HG02610 (cell line): ENCODE results near the gene HMG20B.
"Not testable (repeated sequence)": the region's sequence is repeated elsewhere in the genome, so short reads cannot be mapped to it uniquely, and the experiment has no call there.

ENCODE experiments used
- ATAC-seq: cut with Tn5 transposase; IDR thresholded peaks from one replicate; pipeline ENCODE4 v1.9.1; 2021; ENCODE audit warnings: mild to moderate bottlenecking, moderate library complexity; ENCODE audit not compliant: unreplicated experiment

HMG20B gene

DNA sequence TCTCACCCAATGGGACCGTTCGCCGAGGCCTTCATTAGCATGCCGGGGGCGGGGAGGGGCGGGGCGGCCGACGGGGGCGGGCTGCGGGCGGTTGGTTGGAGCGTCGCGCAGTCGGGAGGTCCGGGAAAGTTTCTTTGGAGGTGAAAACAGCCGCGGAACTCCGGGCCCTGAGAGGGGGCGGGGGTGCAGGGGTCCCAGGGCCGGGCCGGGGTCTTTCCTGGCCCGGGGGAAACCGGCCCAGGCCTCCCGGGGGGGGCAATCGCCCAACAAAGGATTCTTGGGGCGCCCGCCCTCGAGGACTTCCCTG, at the start of gene HMG20B:
Gene HMG20B (plus strand): TSS at position 90 of the 307 bp plus-strand sequence. CDS start 366 bp downstream, outside the sequence.
- ATAC-seq = no peak

DNA sequence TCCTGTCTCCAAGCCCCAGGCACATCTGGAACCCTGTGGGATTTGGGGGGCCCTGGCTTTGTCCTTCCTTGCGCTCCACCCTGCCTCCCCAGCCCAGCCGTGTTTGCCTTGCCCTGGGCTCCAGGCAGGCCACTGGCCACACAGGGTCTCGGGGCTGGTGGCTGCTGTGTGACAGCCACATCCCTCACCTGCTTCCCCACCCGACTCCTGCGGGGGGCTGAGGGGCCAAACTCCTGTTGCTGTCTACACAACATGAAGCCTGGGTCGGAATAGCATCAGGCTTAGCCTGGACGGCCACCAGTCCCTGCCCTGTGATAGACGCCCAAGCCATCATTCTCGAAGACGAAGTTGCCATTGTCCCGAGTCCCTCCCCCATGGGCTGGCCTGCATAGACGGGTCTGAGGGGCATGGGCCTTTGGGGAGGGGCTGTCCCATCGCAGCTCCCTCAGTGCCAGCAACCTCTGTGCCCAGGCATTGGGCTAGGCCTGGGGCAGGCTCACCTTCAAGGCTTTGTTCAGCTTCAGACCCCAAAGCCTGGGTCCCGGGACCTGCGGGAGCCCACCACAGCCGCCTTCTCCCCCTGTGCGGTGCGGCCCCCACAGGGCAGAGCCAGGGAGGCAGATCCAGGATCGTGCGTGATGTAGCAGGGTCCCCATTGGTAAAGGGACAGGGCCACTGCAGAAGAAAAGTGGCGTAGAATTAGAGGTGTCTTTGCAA, 49.2 kb upstream of the HMG20B start:
- ATAC-seq = no peak

DNA sequence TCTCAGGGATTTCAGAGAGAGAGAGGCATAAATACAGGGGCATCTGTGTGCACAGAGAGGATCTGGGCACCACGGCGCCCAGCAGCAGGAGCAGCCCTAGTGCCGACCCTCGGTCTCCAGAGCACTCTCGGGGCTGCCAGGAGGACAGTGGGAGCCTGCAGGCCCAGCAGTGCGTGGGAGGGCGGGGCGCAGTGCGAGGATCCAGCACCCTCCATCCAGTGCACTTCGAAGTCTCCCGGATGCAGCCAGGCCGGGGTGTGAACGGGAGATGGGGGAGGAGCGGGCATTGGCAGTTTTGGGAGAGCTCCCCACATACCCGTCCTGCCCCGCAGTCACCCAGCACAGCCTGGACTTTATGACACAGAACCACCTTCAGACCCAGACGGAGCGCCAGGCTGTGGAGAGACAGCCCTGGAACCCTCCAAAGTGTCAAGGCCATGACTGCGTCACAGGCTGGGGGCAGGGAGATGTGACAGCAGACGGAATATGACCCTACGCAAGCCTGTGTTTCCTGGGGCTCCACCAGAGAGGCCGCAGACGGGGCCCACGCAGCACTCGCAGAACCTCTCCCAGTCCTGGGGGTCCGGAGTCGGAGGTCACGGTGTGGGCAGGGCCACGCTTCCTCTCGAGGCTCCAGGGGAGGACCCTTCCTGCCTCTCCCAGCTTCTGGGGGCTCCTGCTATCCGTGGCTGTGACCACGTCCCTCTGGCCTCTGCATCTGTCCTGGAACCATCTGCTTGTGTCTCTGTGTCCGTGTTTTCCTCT, 48.5 kb upstream of the HMG20B start:
- no peak for ATAC-seq

DNA sequence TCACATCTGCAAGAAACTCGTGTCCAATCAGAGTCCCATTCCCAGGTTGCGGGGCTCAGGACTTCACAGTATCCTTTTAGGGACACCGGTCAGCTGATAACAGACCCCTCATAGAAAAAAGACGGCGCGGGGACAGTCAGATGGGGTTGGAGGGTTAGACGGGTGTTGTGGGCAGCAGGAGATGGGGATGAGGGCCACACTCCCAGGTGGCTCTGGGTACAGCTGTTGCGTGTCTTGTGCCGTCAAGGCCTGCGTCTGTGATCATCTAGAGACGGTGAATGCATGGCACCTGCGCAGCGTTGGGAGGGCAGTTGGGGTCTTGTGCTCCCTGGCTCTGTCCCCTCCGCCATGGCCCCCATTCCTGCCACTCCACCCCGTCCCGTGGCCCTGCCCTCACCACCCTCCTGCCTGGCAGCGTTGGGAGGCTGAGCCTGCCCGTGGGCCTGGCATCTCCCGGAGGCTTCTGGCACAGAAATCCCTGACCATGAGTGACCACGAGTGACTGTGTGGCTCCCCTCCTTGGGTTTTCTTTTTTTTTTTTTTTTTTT, 47.8 kb upstream of the HMG20B start:
- ATAC-seq = no peak

DNA sequence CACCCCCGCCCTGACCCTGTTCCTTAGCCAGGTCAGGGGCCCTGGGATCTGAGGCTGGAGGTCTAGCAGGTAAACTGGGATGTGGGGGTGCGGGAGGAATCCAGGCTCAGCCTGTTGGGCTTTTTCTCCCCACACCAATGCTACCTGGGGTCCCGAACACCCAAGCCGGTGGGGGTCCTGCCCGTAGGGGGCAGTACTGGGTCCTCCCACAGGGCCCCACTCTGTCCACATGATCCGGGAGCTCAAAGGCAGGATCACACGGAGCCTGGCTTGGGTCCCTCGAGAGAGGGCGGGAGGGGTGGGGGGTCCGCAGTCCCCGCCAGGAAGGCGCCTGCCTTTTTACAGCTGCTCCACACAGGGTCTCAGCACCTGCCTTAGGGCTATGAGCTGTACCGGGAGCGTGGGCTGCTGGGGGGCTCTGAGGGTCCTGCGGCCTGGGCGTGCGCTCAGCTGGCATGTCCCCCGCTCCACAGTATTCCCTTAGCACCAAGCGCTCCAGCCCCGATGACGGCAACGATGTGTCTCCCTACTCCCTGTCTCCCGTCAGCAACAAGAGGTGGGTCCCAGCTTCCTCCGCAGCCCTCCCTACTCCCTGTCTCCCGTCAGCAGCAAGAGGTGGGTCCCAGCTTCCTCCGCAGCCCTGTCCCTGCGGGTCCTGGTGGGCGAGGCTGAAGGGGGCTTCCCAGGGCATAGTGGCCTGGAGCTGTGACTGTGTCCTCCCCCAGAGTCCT, 46.1 kb upstream of the HMG20B start:
- ATAC-seq = no peak

DNA sequence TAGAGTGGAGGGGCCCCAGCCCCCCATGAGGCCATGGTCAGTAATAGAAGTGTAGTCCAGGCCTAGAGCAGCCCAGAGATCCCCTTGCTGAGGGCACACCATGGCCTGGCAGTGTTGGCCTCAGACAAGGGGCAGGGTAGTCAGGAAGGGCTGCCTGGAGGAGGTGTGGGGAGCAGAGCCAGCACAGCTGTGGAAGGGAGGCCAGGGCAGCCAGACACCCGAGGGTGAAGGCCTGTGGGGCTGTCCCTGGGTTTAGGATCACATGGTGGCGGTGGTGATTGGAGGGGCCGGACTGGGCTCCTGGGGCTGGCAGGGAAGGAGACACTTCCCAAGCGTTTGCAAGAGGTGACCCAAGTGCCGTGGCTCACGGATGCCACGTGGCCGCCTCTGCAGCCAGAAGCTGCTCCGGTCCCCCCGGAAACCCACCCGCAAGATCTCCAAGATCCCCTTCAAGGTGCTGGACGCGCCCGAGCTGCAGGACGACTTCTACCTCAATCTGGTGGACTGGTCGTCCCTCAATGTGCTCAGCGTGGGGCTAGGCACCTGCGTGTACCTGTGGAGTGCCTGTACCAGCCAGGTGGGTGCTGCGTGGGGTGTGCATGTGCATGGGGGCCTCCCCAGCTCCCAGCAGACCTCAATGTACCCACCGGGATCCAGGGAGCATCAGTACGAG, 45.4 kb upstream of the HMG20B start:
- ATAC-seq = no peak

DNA sequence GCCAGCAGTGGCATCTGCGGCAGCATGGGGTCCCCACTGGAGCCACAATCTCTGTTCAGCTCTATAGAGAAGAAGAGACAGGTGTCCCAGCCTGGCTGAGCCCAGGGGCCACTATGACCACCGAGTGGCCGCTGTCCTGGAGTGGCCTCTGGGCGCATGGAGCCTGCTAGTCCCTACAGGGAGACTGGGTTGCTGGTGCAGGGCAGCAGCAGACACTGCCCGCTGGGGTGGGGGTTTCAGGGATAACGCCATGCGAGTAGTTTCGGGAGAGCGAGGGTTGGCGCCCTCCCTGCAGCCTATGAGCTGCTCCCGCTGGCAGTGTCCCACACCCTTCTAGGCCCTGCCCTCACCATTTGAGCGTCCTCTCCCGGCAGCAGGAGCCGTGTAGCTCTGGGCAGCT, 44.7 kb upstream of the HMG20B start:
- no peak for ATAC-seq

DNA sequence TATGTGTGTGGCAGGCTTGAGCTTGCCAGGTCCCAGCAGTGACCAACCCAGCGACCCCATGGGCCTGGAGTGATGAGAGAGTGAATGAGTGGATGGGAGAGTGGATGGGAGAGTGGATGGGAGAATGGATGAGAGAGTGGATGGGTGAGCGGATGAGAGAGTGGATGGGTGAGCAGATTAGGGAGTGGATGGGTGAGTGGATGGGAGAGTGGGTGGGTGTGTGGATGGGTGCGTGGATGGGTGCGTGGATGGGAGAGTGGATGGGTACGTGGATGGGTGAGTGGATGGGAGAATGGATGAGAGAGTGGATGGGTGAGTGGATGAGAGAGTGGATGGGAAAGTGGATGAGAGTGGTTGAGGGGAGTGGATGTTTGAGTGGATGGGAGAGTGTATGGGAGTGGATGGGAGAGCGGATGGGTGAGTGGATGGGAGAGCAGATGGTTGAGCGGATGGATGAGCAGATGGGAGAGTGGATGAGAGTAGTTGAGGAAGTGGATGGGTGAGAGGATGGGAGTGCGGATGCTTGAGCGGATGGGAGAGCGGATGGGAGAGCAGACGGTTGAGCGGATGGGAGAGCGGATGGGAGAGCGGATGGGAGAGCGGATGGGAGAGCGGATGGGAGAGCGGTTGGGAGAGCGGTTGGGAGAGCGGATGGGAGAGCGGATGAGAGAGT, 44.1 kb upstream of the HMG20B start:
- ATAC-seq = no peak

DNA sequence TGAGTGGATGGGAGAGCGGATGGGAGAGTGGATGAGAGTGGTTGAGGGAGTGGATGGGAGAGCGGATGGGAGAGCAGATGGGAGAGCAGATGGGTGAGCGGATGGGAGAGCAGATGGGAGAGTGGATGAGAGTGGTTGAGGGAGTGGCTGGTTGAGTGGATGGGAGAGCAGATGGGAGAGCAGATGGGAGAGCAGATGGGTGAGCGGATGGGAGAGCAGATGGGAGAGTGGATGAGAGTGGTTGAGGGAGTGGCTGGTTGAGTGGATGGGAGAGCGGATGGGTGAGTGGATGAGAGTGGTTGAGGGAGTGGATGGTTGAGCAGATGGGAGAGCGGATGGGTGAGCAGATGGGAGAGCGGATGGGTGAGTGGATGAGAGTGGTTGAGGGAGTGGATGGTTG, 43.4 kb upstream of the HMG20B start:
- ATAC-seq = not testable (repeated sequence)

DNA sequence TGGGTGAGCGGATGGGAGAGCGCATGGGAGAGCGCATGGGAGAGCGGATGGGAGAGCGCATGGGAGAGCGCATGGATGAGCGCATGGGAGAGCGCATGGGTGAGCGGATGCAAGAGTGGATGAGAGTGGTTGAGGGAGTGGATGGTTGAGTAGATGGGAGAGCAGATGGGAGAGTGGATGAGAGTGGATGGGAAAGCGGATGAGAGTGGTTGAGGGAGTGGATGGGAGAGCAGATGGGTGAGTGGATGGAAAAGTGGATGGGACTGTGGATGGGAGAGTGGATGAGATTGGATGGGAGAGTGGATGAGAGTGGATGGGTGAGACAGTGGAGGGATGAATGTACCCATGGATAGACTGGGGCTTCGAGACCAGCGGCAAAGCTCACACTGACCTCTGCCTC, 42.4 kb upstream of the HMG20B start:
- no peak for ATAC-seq

DNA sequence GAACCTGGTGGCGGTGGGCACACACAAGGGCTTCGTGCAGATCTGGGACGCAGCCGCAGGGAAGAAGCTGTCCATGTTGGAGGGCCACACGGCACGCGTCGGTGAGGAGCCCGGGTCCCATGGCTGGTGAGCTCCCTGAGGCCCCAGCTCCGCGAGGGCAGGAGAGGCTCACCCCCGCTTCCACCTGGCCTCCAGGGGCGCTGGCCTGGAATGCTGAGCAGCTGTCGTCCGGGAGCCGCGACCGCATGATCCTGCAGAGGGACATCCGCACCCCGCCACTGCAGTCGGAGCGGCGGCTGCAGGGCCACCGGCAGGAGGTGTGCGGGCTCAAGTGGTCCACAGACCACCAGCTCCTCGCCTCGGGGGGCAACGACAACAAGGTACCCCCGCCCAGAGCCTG, 41.0 kb upstream of the HMG20B start:
- no peak for ATAC-seq

DNA sequence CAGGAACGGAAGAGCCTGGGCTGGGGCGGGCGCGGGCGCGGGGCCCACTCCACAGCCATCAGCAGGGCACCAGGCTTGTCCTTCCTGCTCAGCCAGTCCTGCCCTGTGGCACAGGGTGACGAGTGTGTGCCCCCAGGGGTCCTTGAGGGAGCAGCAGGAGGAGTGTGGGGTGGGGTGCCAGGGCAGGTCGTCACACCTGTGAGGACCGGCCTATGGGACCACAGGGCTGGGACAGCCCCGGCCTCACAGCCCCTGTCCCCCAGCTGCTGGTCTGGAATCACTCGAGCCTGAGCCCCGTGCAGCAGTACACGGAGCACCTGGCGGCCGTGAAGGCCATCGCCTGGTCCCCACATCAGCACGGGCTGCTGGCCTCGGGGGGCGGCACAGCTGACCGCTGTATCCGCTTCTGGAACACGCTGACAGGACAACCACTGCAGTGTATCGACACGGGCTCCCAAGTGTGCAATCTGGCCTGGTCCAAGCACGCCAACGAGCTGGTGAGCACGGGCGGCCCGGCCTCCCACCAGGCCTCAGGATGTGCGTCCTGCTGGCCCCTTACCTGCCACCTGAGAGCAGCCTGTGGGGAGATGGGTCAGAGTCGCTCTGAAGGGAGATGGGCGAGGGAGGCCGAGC, 40.5 kb upstream of the HMG20B start:
- ATAC-seq = no peak

DNA sequence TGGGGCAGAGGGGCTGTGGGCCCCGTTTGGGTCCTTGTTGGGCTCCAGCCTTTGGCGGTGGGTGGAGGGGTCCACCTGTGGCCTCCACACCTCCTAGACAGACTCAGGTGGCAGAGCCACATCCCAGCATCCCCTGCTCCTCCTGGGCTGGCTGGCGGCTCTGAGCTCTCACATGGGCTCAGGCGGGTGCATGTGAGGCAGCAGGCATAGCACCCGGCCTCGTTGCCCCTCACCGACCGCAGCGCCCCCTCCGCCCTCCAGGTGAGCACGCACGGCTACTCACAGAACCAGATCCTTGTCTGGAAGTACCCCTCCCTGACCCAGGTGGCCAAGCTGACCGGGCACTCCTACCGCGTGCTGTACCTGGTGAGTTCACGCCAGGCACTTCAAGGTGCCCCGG, 39.7 kb upstream of the HMG20B start:
- no peak for ATAC-seq

DNA sequence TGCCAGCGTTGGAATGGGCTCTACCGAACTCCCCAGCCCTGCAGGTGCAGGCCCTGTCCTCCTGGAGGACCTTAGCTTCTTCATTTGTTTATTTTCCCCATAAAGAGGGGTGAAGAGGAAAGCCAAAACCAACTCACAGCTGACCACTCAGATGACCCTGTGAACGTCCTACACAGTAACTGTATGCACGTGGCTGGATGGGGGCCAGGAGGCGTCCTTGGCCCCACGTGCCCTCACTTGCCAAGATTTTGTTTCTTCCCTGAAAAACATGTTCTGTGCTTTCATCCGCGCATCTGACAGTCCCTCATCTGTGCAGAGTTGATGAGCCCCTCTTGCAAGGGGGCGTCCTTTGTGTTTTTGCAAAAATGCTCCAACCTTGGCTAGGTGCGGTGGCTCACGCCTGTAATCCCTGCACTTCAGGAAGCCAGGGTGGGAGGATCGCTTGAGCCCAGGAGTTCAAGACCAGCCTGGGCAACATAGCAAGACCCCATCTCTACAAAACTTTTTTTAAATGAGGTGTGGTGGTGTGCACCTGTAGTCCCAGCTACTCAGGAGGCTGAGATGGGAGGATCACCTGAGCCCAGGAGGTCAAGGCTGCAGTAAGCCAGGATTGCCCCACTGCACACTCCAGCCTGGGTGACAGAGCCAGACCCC, 39.1 kb upstream of the HMG20B start:
- ATAC-seq = no peak

DNA sequence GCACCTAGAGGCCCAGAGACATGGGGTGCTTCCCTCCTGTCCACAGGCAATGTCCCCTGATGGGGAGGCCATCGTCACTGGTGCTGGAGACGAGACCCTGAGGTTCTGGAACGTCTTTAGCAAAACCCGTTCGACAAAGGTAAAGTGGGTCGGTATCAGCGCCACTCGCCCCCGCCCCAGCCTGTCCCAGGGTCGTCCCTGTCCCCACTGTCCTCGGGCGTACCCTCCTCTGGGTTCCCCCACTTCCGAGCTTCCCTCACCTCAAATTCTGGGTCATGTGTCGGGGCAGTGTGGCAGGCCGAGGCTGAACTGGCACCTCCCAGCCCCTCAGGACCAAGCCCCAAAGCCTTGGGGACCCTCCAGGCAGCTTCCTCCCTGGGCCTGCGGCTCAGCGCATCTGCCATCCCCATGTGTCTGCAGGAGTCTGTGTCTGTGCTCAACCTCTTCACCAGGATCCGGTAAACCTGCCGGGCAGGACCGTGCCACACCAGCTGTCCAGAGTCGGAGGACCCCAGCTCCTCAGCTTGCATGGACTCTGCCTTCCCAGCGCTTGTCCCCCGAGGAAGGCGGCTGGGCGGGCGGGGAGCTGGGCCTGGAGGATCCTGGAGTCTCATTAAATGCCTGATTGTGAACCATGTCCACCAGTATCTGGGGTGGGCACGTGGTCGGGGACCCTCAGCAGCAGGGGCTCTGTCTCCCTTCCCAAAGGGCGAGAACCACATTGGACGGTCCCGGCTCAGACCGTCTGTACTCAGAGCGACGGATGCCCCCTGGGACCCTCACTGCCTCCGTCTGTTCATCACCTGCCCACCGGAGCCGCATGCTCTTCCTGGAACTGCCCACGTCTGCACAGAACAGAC, 38.1 kb upstream of the HMG20B start:
- ATAC-seq = no peak

DNA sequence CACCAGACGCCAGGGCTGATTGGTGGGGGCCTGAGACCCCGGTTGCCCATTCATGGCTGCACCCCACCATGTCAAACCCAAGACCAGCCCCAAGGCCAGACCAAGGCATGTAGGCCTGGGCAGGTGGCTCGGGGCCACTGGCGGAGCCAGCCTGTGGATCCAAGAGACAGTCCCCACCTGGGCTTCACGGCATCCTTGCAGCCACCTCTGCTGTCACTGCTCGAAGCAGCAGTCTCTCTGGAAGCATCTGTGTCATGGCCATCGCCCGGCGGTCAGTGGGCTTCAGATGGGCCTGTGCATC, 37.6 kb upstream of the HMG20B start:
- ATAC-seq = no peak

DNA sequence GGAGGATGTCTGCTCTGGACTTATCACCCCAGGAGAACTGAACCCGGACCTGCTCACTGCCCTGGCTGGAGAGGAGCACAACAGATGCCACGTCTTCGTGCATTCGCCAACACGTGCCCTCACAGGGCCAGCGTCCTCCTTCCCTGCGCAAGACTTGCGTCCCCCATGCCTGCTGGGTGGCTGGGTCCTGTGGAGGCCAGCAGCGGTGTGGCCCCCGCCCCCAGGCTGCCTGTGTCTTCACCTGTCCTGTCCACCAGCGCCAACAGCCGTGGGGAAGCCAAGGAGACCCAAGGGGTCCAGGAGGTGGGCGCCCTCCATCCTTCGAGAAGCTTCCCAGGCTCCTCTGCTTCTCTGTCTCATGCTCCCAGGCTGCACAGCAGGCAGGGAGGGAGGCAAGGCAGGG, 37.2 kb upstream of the HMG20B start:
- ATAC-seq = no peak

DNA sequence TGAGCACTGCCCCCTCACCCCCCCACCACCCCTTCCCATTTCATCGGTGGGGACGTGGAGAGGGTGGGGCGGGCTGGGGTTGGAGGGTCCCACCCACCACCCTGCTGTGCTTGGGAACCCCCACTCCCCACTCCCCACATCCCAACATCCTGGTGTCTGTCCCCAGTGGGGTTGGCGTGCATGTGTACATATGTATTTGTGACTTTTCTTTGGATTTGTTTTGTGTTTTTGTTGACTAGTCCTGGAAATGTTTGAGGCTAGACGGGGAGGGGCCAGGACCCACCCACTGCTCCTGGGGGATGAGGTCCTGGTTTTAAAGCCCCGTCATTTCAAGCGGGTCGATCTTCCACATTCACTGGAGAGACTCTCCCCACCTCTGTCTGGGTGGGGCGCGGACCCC, 36.8 kb upstream of the HMG20B start:
- ATAC-seq = no peak
